ENCODE measurements around the gene SSU72.

- TF ChIP-seq SP1 (IDR thresholded peaks at IDR 0.05) (no peak), EGR1 (IDR thresholded peaks at IDR 0.05; ENCODE audit: low read depth in 2 of 2) (no peak), RAD21 (IDR thresholded peaks at IDR 0.05) (no peak), GABPA (IDR thresholded peaks at IDR 0.05 in 1 of 2, conservative IDR thresholded peaks at IDR 0.05 in 1 of 2) (no peak), ATF3 (IDR thresholded peaks at IDR 0.05) (no peak), JUND (IDR thresholded peaks at IDR 0.05) (no peak)
- TF ChIP-seq, protein P1, sequence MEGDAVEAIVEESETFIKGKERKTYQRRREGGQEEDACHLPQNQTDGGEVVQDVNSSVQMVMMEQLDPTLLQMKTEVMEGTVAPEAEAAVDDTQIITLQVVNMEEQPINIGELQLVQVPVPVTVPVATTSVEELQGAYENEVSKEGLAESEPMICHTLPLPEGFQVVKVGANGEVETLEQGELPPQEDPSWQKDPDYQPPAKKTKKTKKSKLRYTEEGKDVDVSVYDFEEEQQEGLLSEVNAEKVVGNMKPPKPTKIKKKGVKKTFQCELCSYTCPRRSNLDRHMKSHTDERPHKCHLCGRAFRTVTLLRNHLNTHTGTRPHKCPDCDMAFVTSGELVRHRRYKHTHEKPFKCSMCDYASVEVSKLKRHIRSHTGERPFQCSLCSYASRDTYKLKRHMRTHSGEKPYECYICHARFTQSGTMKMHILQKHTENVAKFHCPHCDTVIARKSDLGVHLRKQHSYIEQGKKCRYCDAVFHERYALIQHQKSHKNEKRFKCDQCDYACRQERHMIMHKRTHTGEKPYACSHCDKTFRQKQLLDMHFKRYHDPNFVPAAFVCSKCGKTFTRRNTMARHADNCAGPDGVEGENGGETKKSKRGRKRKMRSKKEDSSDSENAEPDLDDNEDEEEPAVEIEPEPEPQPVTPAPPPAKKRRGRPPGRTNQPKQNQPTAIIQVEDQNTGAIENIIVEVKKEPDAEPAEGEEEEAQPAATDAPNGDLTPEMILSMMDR (IDR thresholded peaks at IDR 0.05; ENCODE audit: low read depth, low read length, missing input control) = no peak
These were observed 20.1 kb downstream of the SSU72 start for GRCh38 chr1:1554550-1554925.

Measured in liver (tissue), 3 donors.